ENCODE results near the gene ZNF763. TPM values are rescaled to one million over a fixed set of nuclear protein-coding genes. Genes with fewer than 3 reads are reported as not detected.
"Not testable (repeated sequence)": the region's sequence is repeated elsewhere in the genome, so short reads cannot be mapped to it uniquely, and the experiment has no call there.

The ZNF763 gene
- polyA plus RNA-seq, 1 of the 3 experiments (the other 2 are of a cell fraction): 0.72 TPM

DNA sequence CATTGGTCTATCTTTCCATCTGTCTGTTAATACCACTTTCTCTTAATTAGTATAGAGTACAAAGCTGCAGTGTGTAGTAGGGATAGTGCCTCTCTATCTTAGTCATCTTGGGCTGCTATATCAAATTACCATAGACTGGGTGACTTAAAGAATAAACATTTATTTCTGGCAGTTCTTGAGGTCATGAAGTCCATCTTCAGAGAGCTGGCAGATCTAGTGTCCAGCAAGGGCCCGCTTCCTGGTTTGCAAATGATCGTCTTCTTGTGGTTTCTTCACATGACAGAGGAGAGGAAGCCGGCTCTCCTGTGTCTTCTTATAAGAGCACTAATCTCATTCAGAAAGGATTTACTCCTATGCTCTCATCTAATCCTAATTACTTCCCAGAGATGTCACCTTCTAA lies 33.8 kb upstream of the ZNF763 start (continued):
- TF ChIP-seq, protein P1, sequence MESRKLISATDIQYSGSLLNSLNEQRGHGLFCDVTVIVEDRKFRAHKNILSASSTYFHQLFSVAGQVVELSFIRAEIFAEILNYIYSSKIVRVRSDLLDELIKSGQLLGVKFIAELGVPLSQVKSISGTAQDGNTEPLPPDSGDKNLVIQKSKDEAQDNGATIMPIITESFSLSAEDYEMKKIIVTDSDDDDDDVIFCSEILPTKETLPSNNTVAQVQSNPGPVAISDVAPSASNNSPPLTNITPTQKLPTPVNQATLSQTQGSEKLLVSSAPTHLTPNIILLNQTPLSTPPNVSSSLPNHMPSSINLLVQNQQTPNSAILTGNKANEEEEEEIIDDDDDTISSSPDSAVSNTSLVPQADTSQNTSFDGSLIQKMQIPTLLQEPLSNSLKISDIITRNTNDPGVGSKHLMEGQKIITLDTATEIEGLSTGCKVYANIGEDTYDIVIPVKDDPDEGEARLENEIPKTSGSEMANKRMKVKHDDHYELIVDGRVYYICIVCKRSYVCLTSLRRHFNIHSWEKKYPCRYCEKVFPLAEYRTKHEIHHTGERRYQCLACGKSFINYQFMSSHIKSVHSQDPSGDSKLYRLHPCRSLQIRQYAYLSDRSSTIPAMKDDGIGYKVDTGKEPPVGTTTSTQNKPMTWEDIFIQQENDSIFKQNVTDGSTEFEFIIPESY (IDR thresholded peaks at IDR 0.05; ENCODE audit: borderline replicate concordance, low read depth): no peak
- TF ChIP-seq POLR2AphosphoS5 (IDR thresholded peaks at IDR 0.05; ENCODE audit: low read depth, low read length) (no peak), RAD21 (IDR thresholded peaks at IDR 0.05; ENCODE audit: low read length) (no peak), NFIC (IDR thresholded peaks at IDR 0.05; ENCODE audit: borderline replicate concordance) (no peak), SMC3 (IDR thresholded peaks at IDR 0.05; ENCODE audit: low read depth, low read length) (no peak)

- Histone ChIP-seq H3K4me2 (no peak overlapping the region), H3K79me2 (ENCODE audit: insufficient read depth) (peaks cover 91% of the 10 kb centered on the region), H3K4me3 (ENCODE audit: low read depth in 2 of 2, low read length in 1 of 2) (no peak overlapping the region), H3K36me3 (replicated peaks in 1 of 2; ENCODE audit: control insufficient read depth in 1 of 2, insufficient read depth in 2 of 2, low read length in 1 of 2) (peaks cover 0 to 46% of the 10 kb centered on the region in 2 experiments), H2AFZ (ENCODE audit: low read depth) (no peak overlapping the region), H3K9me3 (peaks cover 8% of the 10 kb centered on the region; the same call in 1 of the 2 replicates), H3F3A (replicated peaks; ENCODE audit: insufficient read depth) (peaks cover 4% of the 10 kb centered on the region), H3K9me2 (no peaks in the 10 kb centered on the region), H3K27ac (ENCODE audit: low read depth in 2 of 2, low read length in 1 of 2) (no peak overlapping the region), H4K20me1 (ENCODE audit: insufficient read depth) (no peaks in the 10 kb centered on the region), H3K9ac (no peak overlapping the region), H3K4me1 (ENCODE audit: control insufficient read depth in 1 of 2, insufficient read depth in 2 of 2, low read depth in 1 of 2, low read length in 1 of 2) (no peaks in the 10 kb centered on the region), H3K27me3 (ENCODE audit: insufficient read depth) (no peaks in the 10 kb centered on the region)
- DNase-seq: no peak
- WGBS (ENCODE audit: low lambda C conversion rate): 100% methylated on average over 3 of the region's 3 CpGs
- ChIA-PET POLR2A (no interaction called here), CTCF (interaction anchor here (0.6 kb wide), 1 partner anchor 44 kb away, joined by 3 read pairs; the partner anchor contains the start of gene ZNF69)
- TF ChIP-seq RCOR1 (IDR thresholded peaks at IDR 0.05; ENCODE audit: low read length) (no peak), JUND (IDR thresholded peaks at IDR 0.05) (no peak)
Observed at GRCh38 chr19:11931513-11931912, 33.3 kb upstream of the ZNF763 start.

DNA sequence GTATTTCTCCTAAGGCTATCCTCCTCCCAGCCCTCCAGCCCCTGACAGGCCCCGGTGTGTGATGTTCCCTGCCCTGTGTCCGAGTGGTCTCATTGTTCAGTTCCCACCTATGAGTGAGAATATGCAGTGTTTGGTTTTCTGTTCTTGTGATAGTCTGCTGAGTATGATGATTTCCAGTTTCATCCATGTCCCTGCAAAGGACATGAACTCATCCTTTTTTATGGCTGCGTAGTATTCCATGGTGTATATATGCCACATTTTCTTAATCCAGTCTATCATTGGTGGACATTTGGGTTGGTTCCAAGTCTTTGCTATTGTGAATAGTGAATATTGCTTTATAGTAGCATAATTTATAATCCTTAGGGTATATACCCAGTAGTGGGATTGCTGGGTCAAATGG lies 29.0 kb upstream of the ZNF763 start:
- H3K4me2 ChIP-seq; POLR2A ChIA-PET; H2AFZ ChIP-seq (ENCODE audit: low read depth); H4K20me1 ChIP-seq (ENCODE audit: insufficient read depth); H3K9me3 ChIP-seq; H3K9me2 ChIP-seq; CTCF ChIA-PET; H3K27me3 ChIP-seq (ENCODE audit: insufficient read depth); H3K4me3 ChIP-seq (ENCODE audit: low read depth in 2 of 2, low read length in 1 of 2); H3K9ac ChIP-seq; H3F3A ChIP-seq (replicated peaks; ENCODE audit: insufficient read depth); H3K4me1 ChIP-seq (ENCODE audit: control insufficient read depth in 1 of 2, insufficient read depth in 2 of 2, low read depth in 1 of 2, low read length in 1 of 2); DNase-seq; H3K27ac ChIP-seq (ENCODE audit: low read depth in 2 of 2, low read length in 1 of 2): not testable (repeated sequence)
- Histone ChIP-seq H3K79me2 (ENCODE audit: insufficient read depth) (peaks cover 94% of the 10 kb centered on the region), H3K36me3 (replicated peaks in 1 of 2; ENCODE audit: control insufficient read depth in 1 of 2, insufficient read depth in 2 of 2, low read length in 1 of 2) (peaks cover 0 to 45% of the 10 kb centered on the region in 2 experiments)
- 92% methylated on average over 3 of the region's 3 CpGs for WGBS (ENCODE audit: low lambda C conversion rate)

DNA sequence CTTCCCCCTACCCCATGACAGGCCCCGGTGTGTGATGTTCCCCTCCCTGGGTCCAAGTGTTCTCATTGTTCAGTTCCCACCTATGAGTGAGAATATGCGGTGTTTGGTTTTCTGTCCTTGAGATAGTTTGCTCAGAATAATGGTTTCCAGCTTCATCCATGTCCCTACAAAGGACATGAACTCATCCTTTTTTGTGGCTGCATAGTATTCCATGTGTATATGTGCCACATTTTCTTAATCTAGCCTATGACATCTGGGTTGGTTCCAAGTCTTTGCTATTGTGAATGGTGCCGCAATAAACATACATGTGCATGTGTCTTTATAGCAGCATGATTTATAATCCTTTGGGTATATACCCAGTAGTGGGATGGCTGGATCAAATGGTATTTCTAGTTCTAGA lies 26.5 kb upstream of the ZNF763 start:
- H3K9me3 ChIP-seq; H3K27me3 ChIP-seq (ENCODE audit: insufficient read depth); H3K4me1 ChIP-seq (ENCODE audit: control insufficient read depth in 1 of 2, insufficient read depth in 2 of 2, low read depth in 1 of 2, low read length in 1 of 2); POLR2A ChIA-PET; H3K27ac ChIP-seq (ENCODE audit: low read depth in 2 of 2, low read length in 1 of 2); H3K9ac ChIP-seq; H4K20me1 ChIP-seq (ENCODE audit: insufficient read depth); H2AFZ ChIP-seq (ENCODE audit: low read depth); H3K9me2 ChIP-seq; H3K4me3 ChIP-seq (ENCODE audit: low read depth in 2 of 2, low read length in 1 of 2); H3F3A ChIP-seq (replicated peaks; ENCODE audit: insufficient read depth); DNase-seq; H3K4me2 ChIP-seq; CTCF ChIA-PET: not testable (repeated sequence)
- H3K36me3 ChIP-seq (replicated peaks in 1 of 2; ENCODE audit: control insufficient read depth in 1 of 2, insufficient read depth in 2 of 2, low read length in 1 of 2): peaks cover 0 to 41% of the 10 kb centered on the region in 2 experiments
- H3K79me2 ChIP-seq (ENCODE audit: insufficient read depth): peaks cover 82% of the 10 kb centered on the region
- 98% methylated on average over 3 of the region's 3 CpGs for WGBS (ENCODE audit: low lambda C conversion rate)

- H3K27ac ChIP-seq (ENCODE audit: low read depth in 2 of 2, low read length in 1 of 2); POLR2A ChIA-PET; H2AFZ ChIP-seq (ENCODE audit: low read depth); H3K27me3 ChIP-seq (ENCODE audit: insufficient read depth); CTCF ChIA-PET; H3K4me3 ChIP-seq (ENCODE audit: low read depth in 2 of 2, low read length in 1 of 2); H3K9me2 ChIP-seq; H3K9me3 ChIP-seq; DNase-seq; H4K20me1 ChIP-seq (ENCODE audit: insufficient read depth); H3K4me1 ChIP-seq (ENCODE audit: control insufficient read depth in 1 of 2, insufficient read depth in 2 of 2, low read depth in 1 of 2, low read length in 1 of 2); H3F3A ChIP-seq (replicated peaks; ENCODE audit: insufficient read depth); H3K9ac ChIP-seq; H3K4me2 ChIP-seq: not testable (repeated sequence)
- Histone ChIP-seq H3K79me2 (ENCODE audit: insufficient read depth) (peaks cover 59% of the 10 kb centered on the region), H3K36me3 (replicated peaks in 1 of 2; ENCODE audit: control insufficient read depth in 1 of 2, insufficient read depth in 2 of 2, low read length in 1 of 2) (peaks cover 0 to 34% of the 10 kb centered on the region in 2 experiments)
- 85% methylated on average over 2 of the region's 29 CpGs for WGBS (ENCODE audit: low lambda C conversion rate)
Observed at GRCh38 chr19:11941361-11941887, 23.4 kb upstream of the ZNF763 start.
